ENCODE results near the gene PLXNB1. TPM values are rescaled to one million over a fixed set of nuclear protein-coding genes. Genes with fewer than 3 reads are reported as not detected.

PLXNB1 gene
- total RNA-seq, 1 experiment from 2014 or later, result 35.6 TPM

- H4K20me1 ChIP-seq (ENCODE audit: insufficient read depth), result no peaks in the 10 kb centered on the region
- POLR2A ChIA-PET, result no interaction called here
- no TSS peak for BruUV-seq (replicated peaks)
- no peaks in the 10 kb centered on the region for H3K9me2 ChIP-seq (ENCODE audit: insufficient read depth)
- ATAC-seq (no peak), DNase-seq (ENCODE audit: low read depth, low spot score) (no peak)
- H3K27me3 ChIP-seq (ENCODE audit: insufficient read depth, low read length), result no peaks in the 10 kb centered on the region
- no peak overlapping the region for H3K9ac ChIP-seq (ENCODE audit: low read length)
- no peak overlapping the region for H2AFZ ChIP-seq (ENCODE audit: low read depth, low read length, poor library complexity, severe bottlenecking)
- no peaks in the 10 kb centered on the region for H3K4me1 ChIP-seq (ENCODE audit: control insufficient read depth in 1 of 2, insufficient read depth in 2 of 2, low read length in 2 of 2)
- H3K36me3 ChIP-seq (ENCODE audit: control insufficient read depth in 1 of 2, insufficient read depth in 2 of 2, low read length in 2 of 2), result no peaks in the 10 kb centered on the region
- RAD21 ChIA-PET (ENCODE audit: low non-redundant PET in 1 of 2, low total read pairs in 2 of 2, uncharacterized antibody in 2 of 2, unreplicated experiment in 2 of 2), result no interaction called here
- no peak overlapping the region for H3K27ac ChIP-seq (ENCODE audit: low read depth, low read length)
- no peak overlapping the region for H3K4me2 ChIP-seq (ENCODE audit: low read length)
- CTCF ChIA-PET, result no interaction called here
- no peak overlapping the region for H3K4me3 ChIP-seq (replicated peaks in 1 of 2; ENCODE audit: low read depth in 1 of 2, low read length in 2 of 2)
- no peaks in the 10 kb centered on the region for H3K79me2 ChIP-seq (ENCODE audit: insufficient read depth, low read length)
- intact Hi-C loops (cut with micrococcal nuclease), result no loop called here
- 0 out of 4 replicates have a peak, but pooled peaks cover under 1 to 4% of the 10 kb centered on the region in 2 experiments for H3K9me3 ChIP-seq (ENCODE audit: control insufficient read depth in 1 of 2, insufficient read depth in 1 of 2, low read depth in 1 of 2, low read length in 2 of 2)
- TF ChIP-seq EZH2phosphoT487 (IDR thresholded peaks at IDR 0.05; ENCODE audit: borderline replicate concordance) (no peak), ATF3 (IDR thresholded peaks at IDR 0.05) (no peak), ZBTB33 (IDR thresholded peaks at IDR 0.05; ENCODE audit: extremely low read depth, insufficient replicate concordance, low read length) (no peak), ZNF274 (IDR thresholded peaks at IDR 0.05; ENCODE audit: low read depth, low read length) (no peak), MAX (IDR thresholded peaks at IDR 0.05) (no peak), TCF7L2 (IDR thresholded peaks at IDR 0.05; ENCODE audit: borderline replicate concordance, extremely low read depth, insufficient read depth, insufficient read length) (no peak), FOSL1 (IDR thresholded peaks at IDR 0.05; ENCODE audit: low read depth) (no peak), CEBPB (IDR thresholded peaks at IDR 0.05; ENCODE audit: low read depth) (no peak), EZH2 (IDR thresholded peaks at IDR 0.05) (no peak), RAD21 (IDR thresholded peaks at IDR 0.05; ENCODE audit: low read depth) (no peak), ZFX (IDR thresholded peaks at IDR 0.05) (no peak), YY1 (IDR thresholded peaks at IDR 0.05; ENCODE audit: extremely low read depth, insufficient replicate concordance, low read depth, low read length) (no peak), JUND (IDR thresholded peaks at IDR 0.05) (no peak), POLR2AphosphoS5 (IDR thresholded peaks at IDR 0.05; ENCODE audit: low read depth, low read length) (no peak), SIN3A (IDR thresholded peaks at IDR 0.05; ENCODE audit: low read depth) (no peak)
- TF ChIP-seq, protein P1, sequence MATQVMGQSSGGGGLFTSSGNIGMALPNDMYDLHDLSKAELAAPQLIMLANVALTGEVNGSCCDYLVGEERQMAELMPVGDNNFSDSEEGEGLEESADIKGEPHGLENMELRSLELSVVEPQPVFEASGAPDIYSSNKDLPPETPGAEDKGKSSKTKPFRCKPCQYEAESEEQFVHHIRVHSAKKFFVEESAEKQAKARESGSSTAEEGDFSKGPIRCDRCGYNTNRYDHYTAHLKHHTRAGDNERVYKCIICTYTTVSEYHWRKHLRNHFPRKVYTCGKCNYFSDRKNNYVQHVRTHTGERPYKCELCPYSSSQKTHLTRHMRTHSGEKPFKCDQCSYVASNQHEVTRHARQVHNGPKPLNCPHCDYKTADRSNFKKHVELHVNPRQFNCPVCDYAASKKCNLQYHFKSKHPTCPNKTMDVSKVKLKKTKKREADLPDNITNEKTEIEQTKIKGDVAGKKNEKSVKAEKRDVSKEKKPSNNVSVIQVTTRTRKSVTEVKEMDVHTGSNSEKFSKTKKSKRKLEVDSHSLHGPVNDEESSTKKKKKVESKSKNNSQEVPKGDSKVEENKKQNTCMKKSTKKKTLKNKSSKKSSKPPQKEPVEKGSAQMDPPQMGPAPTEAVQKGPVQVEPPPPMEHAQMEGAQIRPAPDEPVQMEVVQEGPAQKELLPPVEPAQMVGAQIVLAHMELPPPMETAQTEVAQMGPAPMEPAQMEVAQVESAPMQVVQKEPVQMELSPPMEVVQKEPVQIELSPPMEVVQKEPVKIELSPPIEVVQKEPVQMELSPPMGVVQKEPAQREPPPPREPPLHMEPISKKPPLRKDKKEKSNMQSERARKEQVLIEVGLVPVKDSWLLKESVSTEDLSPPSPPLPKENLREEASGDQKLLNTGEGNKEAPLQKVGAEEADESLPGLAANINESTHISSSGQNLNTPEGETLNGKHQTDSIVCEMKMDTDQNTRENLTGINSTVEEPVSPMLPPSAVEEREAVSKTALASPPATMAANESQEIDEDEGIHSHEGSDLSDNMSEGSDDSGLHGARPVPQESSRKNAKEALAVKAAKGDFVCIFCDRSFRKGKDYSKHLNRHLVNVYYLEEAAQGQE (IDR thresholded peaks at IDR 0.05; ENCODE audit: low read depth), result no peak
Observed at GRCh38 chr3:48356419-48356818, 73.5 kb downstream of the PLXNB1 start.
